ENCODE results near the gene LRRC25.
A peak's percentile ranks its signal among the peaks of the same experiment; 100 is the strongest.
"Not testable (repeated sequence)": the region's sequence is repeated elsewhere in the genome, so short reads cannot be mapped to it uniquely, and the experiment has no call there.

Gene LRRC25

DNA sequence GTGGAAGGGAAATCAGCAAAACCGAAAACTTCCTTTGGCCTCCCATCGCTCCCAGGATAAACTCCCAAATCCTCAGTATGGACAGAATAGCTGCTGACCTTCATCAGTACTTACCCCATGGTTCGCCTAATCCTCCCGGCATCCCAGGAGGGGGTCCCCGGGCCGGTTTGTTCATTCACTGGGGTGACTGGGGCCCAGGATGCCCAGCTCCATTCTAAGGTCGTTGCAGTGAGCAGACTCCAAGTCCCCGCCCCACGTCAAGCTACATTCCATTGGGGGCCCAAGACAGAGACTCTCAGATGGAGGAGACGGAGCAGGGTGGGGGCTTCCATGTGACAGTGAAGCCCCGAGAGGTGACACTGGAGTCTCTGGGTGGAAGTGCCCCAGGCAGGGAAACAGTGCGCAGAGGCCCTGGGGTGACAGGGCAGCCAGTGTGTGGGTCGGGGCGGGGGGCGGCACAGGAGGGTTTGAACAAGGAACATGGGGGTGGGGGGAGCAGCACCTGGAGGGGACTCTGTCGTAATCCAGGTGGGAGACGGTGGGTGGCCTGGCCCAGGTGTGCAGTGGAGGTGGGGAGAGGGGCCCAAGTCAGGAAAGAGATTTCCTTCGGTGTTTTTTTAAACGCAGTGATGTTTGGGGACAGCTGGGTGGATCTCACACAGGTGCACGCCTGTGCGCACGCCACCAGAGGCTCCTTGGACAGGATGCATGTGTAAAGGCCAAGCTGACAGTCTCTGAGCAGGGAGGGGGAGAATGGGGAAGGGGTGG, 26.9 kb upstream of the LRRC25 start:
- DNase-seq, result no peak

GRCh38 chr19:18423258-18424020, 26.0 kb upstream of the LRRC25 start:
- no peak for DNase-seq

DNA sequence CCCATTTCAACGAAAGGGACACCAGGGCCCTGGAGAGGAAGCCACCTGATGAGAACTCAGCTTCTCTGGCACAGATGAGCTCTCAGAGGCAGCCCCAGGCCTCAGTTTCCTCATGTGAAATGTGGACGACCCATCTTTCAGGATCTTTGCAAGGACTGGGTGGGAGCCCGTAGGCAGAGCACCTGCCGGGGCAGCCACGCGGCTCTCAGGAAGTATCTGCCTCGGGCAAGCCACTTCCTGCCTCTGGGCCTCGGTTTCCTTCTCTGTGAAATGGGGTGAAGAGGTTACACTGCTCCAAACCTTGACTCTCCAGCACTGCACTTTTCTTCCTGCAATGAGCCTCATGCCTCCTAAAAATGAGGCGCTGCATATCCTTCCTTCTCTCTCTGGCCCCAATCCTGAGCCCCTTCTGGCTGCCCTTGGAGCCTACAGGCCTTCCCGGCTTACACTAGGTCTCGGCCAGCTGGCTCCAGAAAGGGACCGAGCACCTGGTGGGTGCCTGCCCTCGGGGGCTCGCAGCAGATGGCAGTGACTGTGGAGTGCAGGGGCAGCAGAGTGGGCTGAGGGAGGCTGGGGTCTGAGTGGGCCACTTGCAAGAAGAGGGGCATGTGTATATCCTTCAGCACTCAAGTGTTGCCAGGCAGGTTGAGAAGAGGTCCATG, 25.2 kb upstream of the LRRC25 start:
- peak; percentile 80 for DNase-seq

DNA sequence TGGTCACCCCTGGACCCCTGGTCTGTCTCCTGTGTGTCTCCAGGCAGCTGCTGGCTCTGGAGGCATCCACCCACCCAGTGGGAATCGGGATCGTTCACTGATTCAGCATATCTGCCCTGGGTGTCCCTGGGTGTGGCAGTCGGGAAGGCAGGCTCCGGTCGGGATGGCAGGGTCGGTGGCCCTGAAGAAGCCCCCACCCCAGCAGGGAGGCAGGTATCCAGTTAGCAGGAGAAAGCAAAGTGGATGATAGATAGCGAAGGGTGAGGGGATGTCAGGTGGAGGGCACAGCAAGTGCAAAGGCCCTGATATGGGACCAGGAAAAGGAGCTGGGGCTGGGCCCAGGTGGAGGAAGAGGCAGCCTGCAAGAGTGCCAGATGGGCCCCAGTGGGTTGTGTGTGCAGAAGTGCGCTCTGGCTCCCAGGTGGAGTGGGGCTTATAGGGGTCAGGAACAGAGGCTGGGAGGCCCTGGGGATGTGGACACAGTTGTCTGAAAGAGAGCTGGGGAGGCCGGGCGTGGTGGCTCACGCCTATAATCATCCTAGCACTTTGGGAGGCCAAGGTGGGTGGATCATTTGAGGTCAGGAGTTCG, 24.0 kb upstream of the LRRC25 start:
- no peak for DNase-seq

DNA sequence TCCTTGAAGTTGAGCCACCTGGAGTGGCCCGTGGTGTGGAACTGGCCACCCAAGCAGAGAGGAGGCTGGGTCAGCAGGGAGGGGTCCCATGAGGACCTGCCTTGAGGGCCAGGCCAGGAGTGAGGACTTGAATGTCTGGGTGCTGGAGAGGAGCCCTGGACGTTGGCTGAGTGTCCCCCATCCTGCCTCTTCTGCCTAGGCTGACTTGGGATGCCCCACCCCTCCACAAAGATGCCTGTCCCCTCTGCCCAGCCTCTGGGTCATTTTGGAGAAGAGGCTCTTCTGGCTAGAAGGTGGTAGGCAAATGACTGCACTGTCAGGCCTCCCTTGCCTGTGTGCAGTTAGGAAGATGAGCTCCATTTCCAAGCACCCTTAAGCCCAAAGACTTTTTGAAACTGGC, 23.5 kb upstream of the LRRC25 start:
- DNase-seq, result no peak

GRCh38 chr19:18419699-18420460, 22.5 kb upstream of the LRRC25 start:
- DNase-seq, result peak; percentile 83

GRCh38 chr19:18419195-18419698, 21.8 kb upstream of the LRRC25 start, which contains the start of gene SSBP4:
TSS of gene SSBP4 (plus strand) at chr19:18419398. CDS start at chr19:18419649, 251 bp downstream.
- DNase-seq, result peak; percentile 89

DNA sequence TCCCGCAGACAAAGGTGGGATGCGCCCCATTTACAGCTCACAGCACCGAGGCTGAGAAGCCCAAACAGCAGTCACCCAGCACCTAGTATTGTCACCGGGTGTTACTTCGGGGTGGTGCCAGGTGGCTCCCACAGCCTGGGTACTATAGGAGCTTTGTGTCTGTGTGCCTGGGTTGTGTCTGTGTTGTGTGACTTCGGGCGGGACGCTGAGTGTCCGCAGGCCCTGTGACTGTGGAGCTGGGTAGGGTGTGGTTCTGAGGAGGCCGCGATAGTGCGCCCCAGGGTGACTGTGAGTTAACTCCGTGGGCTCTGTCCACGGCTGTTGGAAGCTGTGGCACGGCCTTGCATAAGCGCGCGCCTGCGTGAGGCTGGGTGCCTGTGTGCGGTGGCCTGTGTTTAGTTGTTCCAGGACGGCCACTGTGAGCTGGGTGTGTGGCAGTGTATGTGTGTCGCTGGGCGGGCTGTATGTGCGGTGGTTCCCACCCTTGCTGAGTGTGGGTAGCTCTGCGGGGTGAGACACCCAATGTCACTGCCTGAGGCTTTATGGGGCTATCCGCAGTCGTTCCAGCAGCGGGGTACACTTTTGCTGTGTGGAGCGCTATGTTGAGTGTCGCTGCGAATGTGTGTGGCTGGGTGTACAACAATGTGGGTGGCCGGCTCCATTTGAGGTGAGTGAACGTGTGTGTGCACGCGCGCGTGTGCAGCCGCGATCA, 21.2 kb upstream of the LRRC25 start:
- peak; percentile 79 for DNase-seq

DNA sequence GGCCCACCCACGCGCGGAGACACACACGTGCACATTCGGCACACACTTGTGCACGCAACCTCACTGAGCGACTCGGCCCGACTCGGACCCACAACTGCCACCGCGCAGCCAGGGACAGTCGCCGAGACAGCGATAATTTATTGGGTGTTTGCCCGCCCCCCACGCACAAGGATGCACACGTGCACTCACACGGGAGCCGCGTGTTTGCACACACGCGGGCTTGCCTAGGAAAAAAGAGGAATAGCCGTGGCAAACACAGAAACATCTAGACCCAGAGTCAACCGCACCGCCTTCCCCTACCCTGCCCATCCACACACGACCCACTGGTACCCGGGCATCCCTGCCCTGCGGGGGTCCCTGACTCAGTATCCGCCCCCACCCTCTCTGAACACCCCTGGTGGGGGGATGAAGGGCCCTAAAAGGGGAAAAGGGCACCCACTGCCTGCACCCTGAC, 20.6 kb upstream of the LRRC25 start:
- peak; percentile 75 for DNase-seq

DNA sequence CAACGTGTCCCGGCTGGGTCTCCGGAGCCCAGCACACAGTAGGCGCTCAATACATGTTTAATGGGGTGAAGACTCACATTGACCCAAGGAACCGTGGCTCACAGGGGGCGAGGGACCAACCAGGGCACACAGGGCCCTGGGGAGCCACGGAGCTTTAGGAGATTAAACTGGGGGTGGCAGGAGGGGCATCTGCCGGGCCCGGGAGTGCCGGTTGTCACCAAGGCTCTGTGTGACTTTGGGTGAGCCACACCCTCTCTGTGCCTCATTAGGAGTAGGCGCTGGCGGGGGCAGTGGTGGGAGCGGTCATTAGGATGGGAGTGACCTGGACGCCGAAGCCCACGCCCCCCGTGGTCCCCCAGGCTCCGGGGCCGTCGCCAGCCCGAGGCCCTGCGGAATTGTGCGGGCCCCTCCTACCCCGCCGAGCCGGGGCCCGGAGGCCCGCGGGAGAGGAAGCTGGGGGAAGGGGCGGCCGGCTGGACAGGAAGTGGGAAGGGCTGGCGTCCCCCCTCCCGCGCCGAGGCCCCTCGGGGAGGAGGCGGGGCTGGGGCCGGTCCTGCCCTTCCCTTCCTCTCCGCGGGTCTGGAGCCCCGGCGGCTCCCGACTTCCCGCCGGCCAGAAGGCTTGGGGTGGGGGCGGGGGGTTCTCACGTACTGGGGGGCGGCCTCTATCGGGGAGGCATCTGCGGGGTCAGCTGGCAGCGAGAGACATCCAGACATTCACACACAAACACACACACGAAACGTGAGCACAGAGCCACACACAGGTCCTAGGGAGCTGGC, 20.0 kb upstream of the LRRC25 start:
- peak; percentile 75 for DNase-seq

DNA sequence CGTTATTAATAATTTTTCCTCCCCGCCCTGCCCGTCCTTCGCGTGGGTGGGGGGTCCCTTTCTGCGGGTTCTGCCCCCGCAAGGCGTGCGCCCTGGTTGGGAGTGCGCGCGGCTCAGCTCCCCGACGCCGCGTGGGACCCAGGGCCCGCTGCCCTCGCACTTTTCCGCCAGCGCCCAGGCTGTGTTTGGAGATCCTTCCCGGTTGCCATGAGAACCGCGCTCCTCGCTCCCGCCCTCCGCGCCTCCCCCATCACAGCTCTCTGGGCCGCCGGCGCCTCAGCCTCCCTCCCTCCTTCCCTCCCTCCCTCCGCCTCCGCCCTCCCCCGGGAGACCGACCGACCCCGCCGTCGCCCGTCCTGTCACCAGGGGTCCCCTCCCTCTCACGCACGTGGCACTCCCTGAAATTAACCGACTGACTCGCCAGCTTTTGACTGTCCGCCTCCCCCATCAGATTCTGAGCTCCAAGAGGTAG, 19.4 kb upstream of the LRRC25 start:
- peak; percentile 86 for DNase-seq

DNA sequence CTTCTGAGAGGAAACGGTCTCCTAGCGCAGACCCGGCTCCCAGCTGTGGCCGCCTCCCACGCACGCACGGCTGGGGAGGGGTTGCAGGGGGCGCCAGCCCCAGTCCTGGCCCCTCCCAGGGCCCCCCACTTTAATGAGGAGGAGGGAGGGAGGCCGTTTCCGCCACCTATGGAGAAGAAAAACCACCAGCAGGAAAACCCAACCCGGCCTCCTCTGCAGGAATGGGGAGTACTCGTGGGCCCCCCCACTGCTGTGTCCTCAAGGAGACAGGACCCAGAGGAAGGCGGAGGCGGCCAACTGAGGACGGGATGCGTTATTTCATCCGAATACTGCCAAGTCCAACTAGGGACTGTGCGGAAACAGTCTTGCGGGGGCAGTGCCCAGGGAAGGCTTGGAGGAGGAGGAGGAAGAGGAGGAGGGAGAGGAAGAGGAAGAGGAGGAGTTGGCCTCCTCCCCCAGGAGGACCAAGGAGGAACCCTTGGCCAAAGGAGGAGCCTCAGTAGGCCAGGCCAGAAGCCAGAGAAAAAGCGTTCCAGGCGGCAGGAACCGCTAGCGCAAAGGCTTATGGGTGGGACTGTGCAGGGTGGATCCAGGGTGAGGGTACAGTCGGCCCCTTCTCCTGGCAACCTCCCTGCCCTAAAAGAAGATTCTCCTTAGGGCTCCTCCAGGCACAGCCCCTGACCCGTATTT, 17.9 kb upstream of the LRRC25 start:
- DNase-seq, result no peak

DNA sequence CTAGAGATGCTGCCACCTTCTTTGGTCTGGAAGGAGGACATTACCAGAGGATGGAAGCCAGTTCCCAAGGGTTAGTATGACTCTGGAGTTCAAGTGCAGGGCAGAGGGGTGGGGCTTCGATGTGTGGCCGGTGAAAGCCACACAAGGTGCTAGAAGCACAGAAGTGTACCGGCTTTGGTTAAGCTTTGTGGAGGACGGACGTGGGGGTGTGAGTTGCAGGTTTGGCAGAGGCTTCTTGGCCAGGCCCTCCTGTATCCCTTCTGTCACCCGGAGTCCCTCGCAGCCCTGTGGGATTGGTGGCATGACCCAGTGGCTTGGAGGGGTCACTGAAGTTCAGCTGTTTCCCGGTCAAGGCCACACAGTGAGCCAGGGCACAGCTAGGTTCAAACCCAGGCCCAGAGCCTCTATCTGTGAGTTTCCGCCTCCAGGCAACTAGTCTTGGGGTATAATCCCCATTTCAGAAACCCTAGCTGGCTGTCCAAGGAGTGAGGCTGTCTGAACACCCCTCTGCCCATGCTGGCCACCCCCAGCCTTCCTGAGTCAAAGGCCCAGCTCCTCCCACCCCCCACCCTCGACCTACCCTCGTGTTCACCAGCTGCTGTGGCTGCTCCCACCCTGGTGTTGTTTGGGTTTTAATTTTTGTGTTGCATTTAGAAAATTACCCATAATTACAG, 17.2 kb upstream of the LRRC25 start:
- DNase-seq, result no peak

GRCh38 chr19:18412610-18413239, 15.3 kb upstream of the LRRC25 start:
- no peak for DNase-seq

DNA sequence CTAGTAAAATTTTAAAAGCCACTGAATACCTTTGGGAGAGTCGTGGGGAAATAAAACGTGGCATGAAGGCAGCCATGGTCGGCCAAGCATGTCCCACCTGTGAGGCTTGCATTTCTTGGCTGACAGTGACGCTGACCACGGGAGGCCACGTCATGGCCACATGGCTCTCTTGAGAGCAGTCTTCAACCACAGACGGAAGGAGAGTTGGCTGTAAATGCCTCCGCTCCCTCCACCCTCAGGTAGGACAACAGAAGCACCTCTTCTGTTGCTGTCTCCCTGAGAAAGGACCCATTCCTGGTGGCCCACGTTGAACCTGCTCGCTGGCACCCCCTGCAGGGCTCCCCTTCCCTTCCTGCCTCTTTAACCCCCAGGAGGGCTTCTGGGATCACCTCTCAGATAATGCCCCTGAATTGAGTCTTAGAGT, 10.6 kb upstream of the LRRC25 start:
- DNase-seq, result no peak

GRCh38 chr19:18406749-18407148, 9.3 kb upstream of the LRRC25 start:
- no peak for DNase-seq

DNA sequence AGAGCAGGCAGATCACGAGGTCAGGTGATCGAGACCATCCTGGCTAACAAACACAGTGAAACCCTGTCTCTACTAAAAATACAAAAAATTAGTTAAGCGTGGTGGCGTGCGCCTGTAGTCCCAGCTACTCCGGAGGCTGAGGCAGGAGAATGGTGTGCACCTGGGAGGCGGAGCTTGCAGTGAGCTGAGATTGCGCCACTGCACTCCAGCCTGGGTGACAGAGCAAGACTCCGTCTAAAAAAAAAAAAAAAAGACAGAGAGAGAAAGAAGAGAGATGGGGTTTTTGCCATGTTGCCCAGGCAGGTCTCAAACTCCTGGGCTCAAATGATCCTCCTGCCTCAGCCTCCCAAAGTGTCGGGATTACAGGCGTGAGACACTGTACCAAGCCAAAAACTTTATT, 8.3 kb upstream of the LRRC25 start:
- not testable (repeated sequence) for DNase-seq

GRCh38 chr19:18402455-18403248, 5.2 kb upstream of the LRRC25 start:
- not testable (repeated sequence) for DNase-seq
